AG10803 (cell line): ENCODE results near the gene THSD7B.
"Not testable (repeated sequence)": the region's sequence is repeated elsewhere in the genome, so short reads cannot be mapped to it uniquely, and the experiment has no call there.

ENCODE experiments used
- DNase-seq: peaks from one replicate; pipeline ENCODE4 v3.0.0; 2010; ENCODE audit warnings: low read depth
- H3K4me3 ChIP-seq: 2 replicates; pipeline ENCODE4 v1.5.1; 2011; ENCODE audit warnings: mild to moderate bottlenecking, low read length, control low read depth
- CTCF ChIP-seq: conservative IDR thresholded peaks from 2 replicates; pipeline ENCODE4 v1.5.1; 2011; ENCODE audit warnings: mild to moderate bottlenecking, low read length, control low read depth, inconsistent platforms

The THSD7B gene

DNA sequence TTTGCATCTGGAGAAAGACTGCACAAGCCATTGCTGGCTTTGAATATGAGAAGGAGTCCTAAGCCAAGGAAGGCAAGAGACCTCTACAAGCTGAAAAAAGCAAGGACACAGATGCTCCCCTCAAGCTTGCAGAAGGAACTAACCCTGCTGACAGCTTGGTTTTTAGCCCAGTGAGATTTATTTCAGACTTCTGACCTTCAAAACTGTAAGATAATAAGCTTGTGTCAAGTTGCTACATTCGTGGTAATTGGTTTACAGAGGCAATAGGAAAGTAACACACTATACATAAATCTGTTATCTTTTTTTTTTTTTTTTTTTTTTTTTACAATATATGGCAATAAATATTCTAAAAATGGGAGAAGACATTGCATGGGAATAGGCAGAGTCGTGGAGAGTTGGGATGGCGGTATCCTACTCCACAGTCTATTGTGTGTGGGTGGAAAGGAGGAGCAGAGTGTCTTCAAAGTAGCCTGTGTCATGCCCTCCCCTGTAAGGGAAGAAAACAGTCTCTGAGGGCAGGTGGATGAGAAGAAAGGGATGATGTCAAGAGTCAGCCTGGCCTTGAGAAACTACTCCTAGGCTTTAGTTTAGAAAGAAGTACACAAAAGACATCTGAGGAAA is 196.9 kb downstream of the THSD7B start:
- no peak for DNase-seq
- TF ChIP-seq CTCF = no peak
- H3K4me3 ChIP-seq = no peak overlapping the region

DNA sequence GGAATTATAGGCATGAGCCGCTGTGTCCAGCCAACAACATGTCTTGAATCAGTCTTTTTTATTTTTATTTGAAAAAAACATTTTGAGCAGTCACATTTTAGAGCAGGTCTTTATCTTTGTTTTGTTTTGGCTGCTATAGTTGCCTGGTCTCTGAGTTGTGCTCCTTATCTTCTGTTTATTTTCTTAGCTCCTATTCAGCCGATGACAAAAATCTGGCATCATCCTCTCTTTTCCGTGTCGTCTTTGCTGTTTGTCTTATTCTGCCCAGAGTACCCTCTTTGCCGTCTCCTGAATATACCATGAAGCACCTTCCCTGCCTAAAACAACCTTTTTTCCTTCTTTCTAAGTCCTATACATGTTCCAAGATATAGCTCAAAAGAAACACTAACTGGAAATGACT is 201.1 kb downstream of the THSD7B start:
- no peak for DNase-seq
- no peak for TF ChIP-seq CTCF
- no peak overlapping the region for H3K4me3 ChIP-seq

- no peak for TF ChIP-seq CTCF
- DNase-seq = no peak
- H3K4me3 ChIP-seq = no peak overlapping the region
Observed at GRCh38 chr2:136980303-136980702, 215.0 kb downstream of the THSD7B start.

GRCh38 chr2:136981689-136982088 is 216.3 kb downstream of the THSD7B start:
- H3K4me3 ChIP-seq, DNase-seq: not testable (repeated sequence)

DNA sequence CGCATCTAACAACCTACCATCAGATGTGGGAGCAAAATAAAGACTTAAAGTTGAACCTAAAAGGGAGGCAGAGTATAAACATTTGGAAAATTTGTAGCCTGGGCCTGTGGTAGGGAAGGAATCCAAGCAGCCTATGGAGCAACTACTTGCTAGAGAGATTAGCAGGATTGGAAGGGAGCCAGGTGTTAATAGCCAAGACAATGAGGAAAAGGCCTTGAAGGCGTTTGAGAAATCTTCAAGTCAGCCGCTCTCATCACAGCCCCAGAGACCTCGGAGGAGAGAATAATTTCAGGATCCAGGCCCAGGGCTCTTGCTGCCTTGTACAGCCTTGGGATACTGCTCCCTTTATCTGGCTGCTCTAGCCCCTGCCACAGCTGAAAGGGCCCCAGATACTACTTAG is 219.7 kb downstream of the THSD7B start:
- peak; percentile 41 for DNase-seq
- no peak overlapping the region for H3K4me3 ChIP-seq
- TF ChIP-seq CTCF = no peak

- no peak for DNase-seq
- H3K4me3 ChIP-seq = no peak overlapping the region
- TF ChIP-seq CTCF = no peak
Observed at GRCh38 chr2:136986605-136987221, 221.4 kb downstream of the THSD7B start.

GRCh38 chr2:136990316-136990715 is 225.0 kb downstream of the THSD7B start:
- no peak for DNase-seq
- no peak for TF ChIP-seq CTCF
- H3K4me3 ChIP-seq = no peak overlapping the region
